Measurements from ENCODE around the gene INSC. TPM values are rescaled to one million over a fixed set of nuclear protein-coding genes. Genes with fewer than 3 reads are reported as not detected.

INSC gene
- total RNA-seq, 4 donors from 2014 or later, result not detected

- no peak for TF ChIP-seq CTCF (IDR thresholded peaks at IDR 0.05; ENCODE audit: low read depth)
These were observed 9.1 kb downstream of the INSC start for GRCh38 chr11:15123849-15124248.

GRCh38 chr11:15124528-15124927, 9.8 kb downstream of the INSC start:
- no peak for TF ChIP-seq CTCF (IDR thresholded peaks at IDR 0.05; ENCODE audit: low read depth)

GRCh38 chr11:15127341-15127740, 12.6 kb downstream of the INSC start:
- no peak for TF ChIP-seq CTCF (IDR thresholded peaks at IDR 0.05; ENCODE audit: low read depth)

GRCh38 chr11:15128621-15129020, 13.9 kb downstream of the INSC start:
- TF ChIP-seq CTCF (IDR thresholded peaks at IDR 0.05; ENCODE audit: low read depth), result no peak

- TF ChIP-seq CTCF (IDR thresholded peaks at IDR 0.05; ENCODE audit: low read depth), result no peak
These were observed 21.4 kb downstream of the INSC start for GRCh38 chr11:15136166-15136565.

GRCh38 chr11:15139096-15139770, 24.5 kb downstream of the INSC start:
- TF ChIP-seq CTCF (IDR thresholded peaks at IDR 0.05; ENCODE audit: low read depth), result no peak

- TF ChIP-seq CTCF (IDR thresholded peaks at IDR 0.05; ENCODE audit: low read depth), result no peak
These were observed 25.4 kb downstream of the INSC start for GRCh38 chr11:15139958-15140659.
